ENCODE results near the gene NFATC3. TPM values are rescaled to one million over a fixed set of nuclear protein-coding genes. Genes with fewer than 3 reads are reported as not detected.
A peak's percentile ranks its signal among the peaks of the same experiment; 100 is the strongest.

The NFATC3 gene
- total and polyA plus RNA-seq, 7 donors = 4.8 to 52.2 (median 42.8) TPM

DNA sequence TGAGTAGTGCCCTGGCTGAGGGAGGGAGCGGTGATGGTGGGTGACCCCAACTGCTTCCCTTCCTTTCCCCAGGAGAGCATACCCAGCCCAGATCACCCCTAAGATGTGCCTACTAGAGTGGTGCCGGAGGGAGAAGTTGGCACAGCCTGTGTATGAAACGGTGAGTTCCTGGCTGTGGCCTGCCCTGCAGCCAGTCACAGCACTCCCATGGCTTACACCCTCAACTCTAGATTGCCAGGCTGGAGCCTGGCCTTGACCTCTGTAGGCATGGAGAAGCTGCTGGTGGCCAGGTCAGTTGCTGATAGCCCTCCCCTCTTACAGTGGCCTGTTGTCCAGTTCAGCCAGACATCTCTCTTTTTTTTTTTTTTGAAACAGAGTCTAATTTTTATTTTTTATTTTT, 8.6 kb upstream of the NFATC3 start:
- Histone ChIP-seq H3K9me3 (no peaks in the 10 kb centered on the region), H3K4me3 (no peak overlapping the region), H3K4me1 (peaks cover 0 to 30% (median 10%) of the 10 kb centered on the region in 4 donors), H3K27ac (no peak overlapping the region), H3K27me3 (no peaks in the 10 kb centered on the region), H3K36me3 (peaks cover 0 to 69% (median 17%) of the 10 kb centered on the region in 4 donors)
- no peak for DNase-seq
- intact Hi-C loops (cut with DNase I) = no loop called here
- WGBS, 2 donors = 74 to 92% methylated on average over 3 of the region's 3 CpGs
- TF ChIP-seq POLR2AphosphoS5 (IDR thresholded peaks at IDR 0.05) (no peak), POLR2A (IDR thresholded peaks at IDR 0.05) (no peak), EP300 (IDR thresholded peaks at IDR 0.05) (no peak), CTCF (IDR thresholded peaks at IDR 0.05) (no peak)

GRCh38 chr16:68077866-68078700, 7.1 kb upstream of the NFATC3 start:
- H3K9me3 ChIP-seq = no peaks in the 10 kb centered on the region
- no peak overlapping the region for H3K4me3 ChIP-seq
- no peak for TF ChIP-seq EP300 (IDR thresholded peaks at IDR 0.05)
- no peak for TF ChIP-seq CTCF (IDR thresholded peaks at IDR 0.05)
- no peak for TF ChIP-seq POLR2A (IDR thresholded peaks at IDR 0.05)
- no peak for TF ChIP-seq POLR2AphosphoS5 (IDR thresholded peaks at IDR 0.05)
- WGBS, 2 donors = 61 to 81% methylated on average over 7 of the region's 7 CpGs
- peaks cover 0 to 56% (median 17%) of the 10 kb centered on the region in 4 donors for H3K36me3 ChIP-seq
- H3K27me3 ChIP-seq = no peaks in the 10 kb centered on the region
- H3K27ac ChIP-seq = no peak overlapping the region
- intact Hi-C loops (cut with DNase I) = no loop called here
- H3K4me1 ChIP-seq = peaks cover 0 to 16% (median 3%) of the 10 kb centered on the region in 4 donors
- DNase-seq = no peak

DNA sequence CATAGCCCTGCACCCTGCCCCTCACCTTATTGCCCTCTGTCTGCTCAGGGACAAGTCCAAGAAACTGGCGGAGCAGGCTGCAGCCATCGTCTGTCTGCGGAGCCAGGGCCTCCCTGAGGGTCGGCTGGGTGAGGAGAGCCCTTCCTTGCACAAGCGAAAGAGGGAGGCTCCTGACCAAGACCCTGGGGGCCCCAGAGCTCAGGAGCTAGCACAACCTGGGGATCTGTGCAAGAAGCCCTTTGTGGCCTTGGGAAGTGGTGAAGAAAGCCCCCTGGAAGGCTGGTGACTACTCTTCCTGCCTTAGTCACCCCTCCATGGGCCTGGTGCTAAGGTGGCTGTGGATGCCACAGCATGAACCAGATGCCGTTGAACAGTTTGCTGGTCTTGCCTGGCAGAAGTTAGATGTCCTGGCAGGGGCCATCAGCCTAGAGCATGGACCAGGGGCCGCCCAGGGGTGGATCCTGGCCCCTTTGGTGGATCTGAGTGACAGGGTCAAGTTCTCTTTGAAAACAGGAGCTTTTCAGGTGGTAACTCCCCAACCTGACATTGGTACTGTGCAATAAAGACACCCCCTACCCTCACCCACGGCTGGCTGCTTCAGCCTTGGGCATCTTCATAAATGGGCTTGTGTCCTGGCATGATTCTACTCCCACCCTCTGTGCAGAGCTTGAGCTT, 6.3 kb upstream of the NFATC3 start:
- TF ChIP-seq EP300 (IDR thresholded peaks at IDR 0.05) = no peak
- TF ChIP-seq CTCF (IDR thresholded peaks at IDR 0.05) = no peak
- no peak for TF ChIP-seq POLR2A (IDR thresholded peaks at IDR 0.05)
- no peak for TF ChIP-seq POLR2AphosphoS5 (IDR thresholded peaks at IDR 0.05)
- peak overlapping the region; percentile 50 to 65 (median 63) for H3K27ac ChIP-seq
- no peak for DNase-seq
- H3K9me3 ChIP-seq = no peaks in the 10 kb centered on the region
- peaks cover 0 to 21% (median 10%) of the 10 kb centered on the region in 4 donors for H3K4me1 ChIP-seq
- intact Hi-C loops (cut with DNase I) = no loop called here
- peaks cover 0 to 51% (median 17%) of the 10 kb centered on the region in 4 donors for H3K36me3 ChIP-seq
- no peaks in the 10 kb centered on the region for H3K27me3 ChIP-seq
- no peak overlapping the region for H3K4me3 ChIP-seq
- 78 to 91% methylated on average over 8 of the region's 8 CpGs for WGBS, 2 donors

GRCh38 chr16:68079376-68079625, 5.9 kb upstream of the NFATC3 start:
- peak overlapping the region; percentile 50 to 65 (median 63) for H3K27ac ChIP-seq
- no peaks in the 10 kb centered on the region for H3K27me3 ChIP-seq
- DNase-seq = no peak
- peaks cover 0 to 46% (median 17%) of the 10 kb centered on the region in 4 donors for H3K36me3 ChIP-seq
- H3K9me3 ChIP-seq = no peaks in the 10 kb centered on the region
- H3K4me1 ChIP-seq = peaks cover 0 to 26% (median 15%) of the 10 kb centered on the region in 4 donors
- intact Hi-C loops (cut with DNase I) = no loop called here
- no peak overlapping the region for H3K4me3 ChIP-seq
- TF ChIP-seq CTCF (IDR thresholded peaks at IDR 0.05) = no peak
- no peak for TF ChIP-seq POLR2A (IDR thresholded peaks at IDR 0.05)
- no peak for TF ChIP-seq EP300 (IDR thresholded peaks at IDR 0.05)

All from sigmoid colon (tissue), 7 donors.